Myometrial cell (primary cell): ENCODE measurements around the gene PLD4. TPM values are rescaled to one million over a fixed set of nuclear protein-coding genes. Genes with fewer than 3 reads are reported as not detected.

Experiments used
- total RNA-seq: library from RNA; depleted of rRNA; stranded (reverse); fragments of >200 nt; gene quantifications from 2 replicates; pipeline ENCODE4 v1.2.3, GENCODE V29; 2015

The PLD4 gene, protein sequence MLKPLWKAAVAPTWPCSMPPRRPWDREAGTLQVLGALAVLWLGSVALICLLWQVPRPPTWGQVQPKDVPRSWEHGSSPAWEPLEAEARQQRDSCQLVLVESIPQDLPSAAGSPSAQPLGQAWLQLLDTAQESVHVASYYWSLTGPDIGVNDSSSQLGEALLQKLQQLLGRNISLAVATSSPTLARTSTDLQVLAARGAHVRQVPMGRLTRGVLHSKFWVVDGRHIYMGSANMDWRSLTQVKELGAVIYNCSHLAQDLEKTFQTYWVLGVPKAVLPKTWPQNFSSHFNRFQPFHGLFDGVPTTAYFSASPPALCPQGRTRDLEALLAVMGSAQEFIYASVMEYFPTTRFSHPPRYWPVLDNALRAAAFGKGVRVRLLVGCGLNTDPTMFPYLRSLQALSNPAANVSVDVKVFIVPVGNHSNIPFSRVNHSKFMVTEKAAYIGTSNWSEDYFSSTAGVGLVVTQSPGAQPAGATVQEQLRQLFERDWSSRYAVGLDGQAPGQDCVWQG
- total RNA-seq = not detected in 2 replicates

DNA sequence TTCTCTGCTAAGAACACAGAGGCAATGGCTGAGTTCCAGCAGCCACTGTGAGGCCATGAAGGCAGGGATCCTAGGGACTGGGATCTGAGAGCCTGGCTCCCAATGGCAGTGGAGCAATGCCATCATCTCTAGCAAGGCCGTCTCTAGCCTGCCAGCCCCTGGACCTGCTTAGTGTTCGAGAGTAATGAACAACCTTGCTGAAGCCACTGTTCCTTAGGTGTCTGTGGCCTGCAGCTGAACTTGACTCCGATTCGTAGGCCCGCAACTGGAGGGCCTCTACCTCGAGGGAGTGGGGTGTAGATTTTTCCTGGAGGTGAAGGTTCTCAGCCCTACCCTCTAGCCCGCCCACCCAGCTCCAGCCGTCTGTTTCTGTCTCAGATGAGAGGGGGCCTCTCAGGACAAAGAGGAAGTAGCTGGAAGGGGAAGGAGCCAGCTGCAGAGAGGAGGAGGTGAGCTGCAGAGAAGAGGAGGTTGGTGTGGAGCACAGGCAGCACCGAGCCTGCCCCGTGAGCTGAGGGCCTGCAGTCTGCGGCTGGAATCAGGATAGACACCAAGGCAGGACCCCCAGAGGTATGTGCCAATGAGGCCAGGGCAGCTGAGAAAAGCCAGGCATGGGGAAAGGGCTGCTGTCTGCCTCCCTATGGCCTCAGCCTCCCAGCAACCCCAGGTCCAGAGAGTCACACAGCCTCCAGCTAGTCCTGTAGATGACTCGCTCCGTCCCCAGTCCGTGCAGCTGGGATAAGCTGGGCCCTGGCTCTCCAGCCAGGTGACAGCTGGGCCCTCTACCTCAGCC is at the start of gene PLD4:
TSS of gene PLD4 (plus strand) at position 459 of the 793 bp plus-strand sequence. CDS start 2,262 bp downstream, outside the sequence.

DNA sequence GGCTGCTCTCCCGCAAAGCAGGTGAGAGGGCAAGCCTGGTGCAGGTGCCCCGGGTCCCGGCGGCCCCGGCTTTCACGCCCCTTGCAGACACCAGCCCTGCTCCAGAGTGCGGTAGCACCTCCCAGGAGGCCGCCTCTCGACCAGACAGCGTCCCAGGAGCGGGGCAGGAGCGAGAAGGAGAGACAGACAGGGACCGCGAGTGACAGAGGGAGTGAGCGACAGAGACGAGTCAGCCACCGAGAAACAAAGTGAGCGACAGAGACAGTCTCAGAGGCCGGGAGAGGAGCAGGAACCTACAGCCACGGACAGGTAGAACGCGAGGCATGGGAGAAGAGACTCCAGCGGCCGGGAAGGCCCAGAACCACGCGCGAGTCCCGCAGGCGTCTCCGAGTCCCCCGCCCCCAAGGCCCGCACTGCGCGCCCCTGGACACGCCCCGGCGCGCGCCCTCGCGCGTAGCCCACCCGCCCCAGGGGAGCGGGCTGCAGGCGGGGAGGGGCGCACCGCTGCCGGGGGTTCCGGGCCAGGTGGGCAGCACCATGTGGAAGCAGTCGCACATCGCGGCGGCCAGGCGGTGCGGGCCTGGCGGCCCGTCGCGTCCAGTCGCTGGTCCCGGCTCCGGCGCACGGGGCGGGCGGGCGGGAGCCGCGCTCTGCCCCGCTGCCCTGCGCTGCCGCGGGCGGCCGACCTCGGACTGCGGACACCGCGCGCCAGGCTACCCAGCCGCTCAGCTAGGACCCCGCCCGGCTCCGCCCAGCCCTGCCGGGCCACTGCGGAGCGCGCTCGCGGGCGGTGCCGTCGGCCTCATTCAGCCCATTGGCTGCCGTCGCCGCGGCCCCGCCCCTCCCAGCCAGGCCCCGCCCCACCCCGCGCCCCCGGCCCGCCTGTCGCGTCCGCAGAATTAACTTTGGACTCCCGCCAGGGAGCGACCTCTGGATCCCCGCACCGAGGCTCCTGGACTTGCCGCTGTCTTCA is 53.3 kb downstream of the PLD4 start, which contains the start of gene AHNAK2:
TSS of gene AHNAK2 (minus strand) at position 694 of the 973 bp plus-strand sequence. CDS start at position 557, 137 bp downstream.

Other genes with a start within 250 kb of the PLD4 start
- gene INF2, start 235.3 kb upstream of the PLD4 start, total RNA-seq = 50.9 and 69.5 TPM in 2 replicates
- gene ADSS1, start 200.7 kb upstream of the PLD4 start, total RNA-seq = 0.35 and 0.58 TPM in 2 replicates
- gene SIVA1, start 171.7 kb upstream of the PLD4 start, total RNA-seq = 145 and 384 TPM in 2 replicates
- 160 and 169 TPM in 2 replicates for gene AKT1, start 129.1 kb upstream of the PLD4 start, total RNA-seq
- gene ZBTB42, start 123.8 kb upstream of the PLD4 start, total RNA-seq = 1.6 and 2.3 TPM in 2 replicates
- gene CEP170B, start 59.6 kb upstream of the PLD4 start, total RNA-seq = 19.6 and 21.4 TPM in 2 replicates
- 22.5 and 26.1 TPM in 2 replicates for gene AHNAK2, start 53.5 kb downstream of the PLD4 start, total RNA-seq
- 5.2 and 8.3 TPM in 2 replicates for gene CLBA1, start 60.9 kb downstream of the PLD4 start, total RNA-seq
- 20.5 and 22.7 TPM in 2 replicates for gene CDCA4, start 96.2 kb downstream of the PLD4 start, total RNA-seq
- not detected in 2 replicates for gene GPR132, start 140.6 kb downstream of the PLD4 start, total RNA-seq
- gene JAG2, start 243.9 kb downstream of the PLD4 start, total RNA-seq = 0.53 and 0.58 TPM in 2 replicates